Measurements from ENCODE around the gene PLD6.

PLD6 gene

DNA sequence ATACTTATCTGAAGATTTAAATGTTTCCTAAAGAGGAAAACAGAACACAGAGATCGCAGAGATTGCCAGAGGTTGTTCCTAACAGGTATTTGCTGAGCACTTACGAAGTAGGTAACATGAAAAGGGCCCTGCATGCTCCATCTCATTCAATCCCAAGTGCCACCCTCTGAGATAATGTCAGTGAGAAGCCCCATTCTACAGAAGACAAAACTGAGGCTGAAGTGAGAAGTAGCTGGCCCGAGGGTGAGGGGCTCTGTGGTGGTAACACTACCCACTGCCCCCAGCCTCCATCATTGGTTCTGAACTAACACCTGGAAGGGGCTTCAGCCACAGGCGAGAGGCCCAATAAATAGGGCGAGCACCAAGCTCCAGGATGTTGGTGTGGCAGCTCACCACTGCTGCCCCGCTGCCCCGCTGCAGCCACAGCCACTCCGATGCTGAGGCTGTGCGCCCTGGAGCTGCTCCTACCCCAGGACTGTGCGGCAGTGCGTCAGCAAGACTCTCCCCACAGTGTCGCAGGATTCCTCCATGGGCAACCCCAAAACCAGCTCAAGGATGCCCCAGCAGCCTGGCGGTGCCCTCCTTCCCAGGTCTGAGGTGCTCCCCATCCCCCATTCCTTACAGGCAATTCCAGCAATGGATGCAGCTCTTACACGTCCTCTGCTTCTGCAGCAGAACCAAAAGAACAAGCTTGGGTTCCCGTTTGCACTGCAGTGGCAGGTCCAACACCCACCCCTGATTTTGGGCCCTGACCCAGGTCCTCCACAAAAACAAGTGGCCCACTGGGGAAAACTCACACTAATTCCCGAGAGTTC lies 20.5 kb upstream of the PLD6 start:
- DNase-seq = no peak

GRCh38 chr17:17225901-17226300 lies 19.8 kb upstream of the PLD6 start:
- no peak for DNase-seq

DNA sequence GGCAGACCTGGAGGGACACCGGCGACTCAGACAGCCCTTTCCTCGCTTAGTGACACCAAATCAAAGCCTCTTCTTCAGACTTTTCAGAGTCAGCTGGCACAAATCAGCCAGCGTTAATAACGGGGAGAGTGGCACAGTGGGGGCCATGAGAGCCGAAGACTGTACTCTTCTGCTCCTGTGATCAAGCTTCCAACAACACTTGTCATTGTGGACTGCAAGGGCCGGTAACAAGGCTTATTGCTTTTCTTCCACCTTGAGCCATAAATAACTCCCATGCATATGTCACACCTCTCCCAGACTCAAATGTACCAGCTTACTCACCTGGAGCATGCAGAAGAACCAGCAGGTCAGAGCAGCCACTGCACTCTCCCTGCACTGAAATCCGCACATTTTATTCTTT lies 18.0 kb upstream of the PLD6 start:
- DNase-seq = no peak

GRCh38 chr17:17223736-17224135 lies 17.6 kb upstream of the PLD6 start:
- no peak for DNase-seq

DNA sequence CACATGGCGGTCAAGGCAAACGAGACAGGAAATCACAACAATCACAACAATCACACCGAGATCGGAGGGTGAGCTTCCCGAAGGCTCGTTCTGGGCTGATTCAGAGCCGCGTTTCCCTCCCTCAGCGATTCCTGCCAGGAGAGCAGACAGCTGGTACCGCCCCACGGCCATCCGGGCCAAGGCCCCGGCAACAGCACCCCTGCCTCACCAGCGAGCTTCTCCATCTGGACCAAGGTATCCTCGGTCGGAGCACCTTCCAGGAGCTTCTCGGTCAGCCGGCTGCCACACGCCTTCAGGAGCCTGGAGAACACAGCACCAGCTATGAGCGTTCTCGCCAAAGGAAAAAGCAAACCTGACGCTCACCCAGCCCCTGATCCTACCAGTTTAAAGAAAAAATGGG lies 15.2 kb upstream of the PLD6 start:
- DNase-seq = no peak

- no peak for DNase-seq
Observed at GRCh38 chr17:17220529-17220928, 14.4 kb upstream of the PLD6 start.

DNA sequence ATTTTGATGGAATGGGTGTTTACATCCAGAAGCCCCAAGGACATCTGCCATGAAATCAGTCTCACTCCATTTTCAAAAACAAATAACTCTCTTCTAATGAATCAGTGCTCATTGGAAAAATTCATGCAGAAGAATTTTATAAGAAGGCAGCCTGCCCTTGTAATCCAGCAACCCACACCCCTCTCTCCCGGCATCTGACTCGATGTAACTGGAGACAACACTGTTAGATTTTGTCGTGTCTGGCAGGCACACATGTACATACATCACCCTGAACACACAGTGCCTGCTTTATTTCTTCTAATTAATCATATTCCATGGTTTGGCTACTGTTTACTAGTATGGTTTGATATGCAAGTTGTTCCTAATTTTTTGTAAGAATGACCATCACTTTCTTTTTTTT lies 11.9 kb upstream of the PLD6 start:
- no peak for DNase-seq

DNA sequence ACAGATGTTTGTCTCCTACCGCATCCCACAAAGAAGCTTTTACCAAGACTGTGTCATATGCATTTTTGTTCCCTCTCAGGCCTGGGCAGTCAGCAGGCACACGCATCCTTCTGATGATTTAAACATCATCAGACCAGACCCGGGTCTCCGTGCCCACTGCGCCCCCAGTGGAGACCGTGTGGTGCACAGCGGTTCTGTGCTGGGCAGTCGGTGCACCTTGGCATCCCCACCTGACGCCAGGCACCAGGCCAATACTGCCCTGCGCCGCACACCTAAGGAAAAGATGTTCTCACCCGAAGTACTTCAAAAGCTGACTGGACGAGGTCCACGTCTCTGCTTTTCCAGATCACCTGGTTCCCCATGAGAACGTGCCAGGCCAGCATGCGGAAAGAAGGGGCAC lies 10.6 kb upstream of the PLD6 start:
- DNase-seq = no peak

DNA sequence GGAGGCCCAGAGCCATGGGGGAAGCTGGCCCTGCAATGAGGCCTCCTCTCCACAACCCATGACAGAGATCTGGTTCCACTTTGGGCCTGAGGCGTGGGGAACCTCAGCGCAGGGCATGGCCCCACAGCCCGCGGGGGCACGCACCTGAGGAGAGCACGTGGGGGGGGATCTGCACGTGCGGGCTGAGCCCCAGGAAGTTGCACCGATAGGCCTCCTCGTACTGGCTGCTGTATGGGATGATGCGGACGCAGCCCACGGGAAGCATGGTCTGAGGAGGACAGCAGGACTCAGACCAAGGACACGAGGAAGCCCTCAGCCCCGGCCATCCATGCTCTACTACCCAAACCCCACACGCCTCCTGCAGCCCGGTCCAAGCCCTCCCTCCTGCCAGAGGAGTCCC lies 10.1 kb upstream of the PLD6 start:
- DNase-seq = no peak

GRCh38 chr17:17215575-17215974 lies 9.4 kb upstream of the PLD6 start:
- no peak for DNase-seq

- no peak for DNase-seq
Observed at GRCh38 chr17:17214646-17215436, 8.7 kb upstream of the PLD6 start.

GRCh38 chr17:17213775-17214174 lies 7.6 kb upstream of the PLD6 start:
- no peak for DNase-seq

DNA sequence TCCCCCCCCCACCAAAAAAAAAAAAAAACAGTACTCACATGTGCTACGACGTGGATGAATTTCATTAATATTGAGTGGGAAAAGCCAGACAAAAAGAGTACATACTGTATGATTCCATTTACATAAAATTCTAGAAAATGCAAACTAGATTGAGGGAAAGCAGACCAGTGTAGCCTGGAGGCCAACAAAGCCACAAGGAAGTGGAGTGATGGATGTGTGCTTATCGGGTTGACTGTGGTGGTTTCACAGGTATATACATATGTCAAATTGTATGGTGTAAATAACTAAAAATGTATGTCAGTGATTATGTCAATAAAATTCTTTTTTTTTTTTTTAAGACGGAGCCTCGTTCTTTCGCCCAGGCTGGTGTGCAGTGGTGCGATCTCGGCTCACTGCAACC lies 1.9 kb upstream of the PLD6 start:
- DNase-seq = no peak

- no peak for DNase-seq
Observed at GRCh38 chr17:17206913-17207335, 791 bp upstream of the PLD6 start.

DNA sequence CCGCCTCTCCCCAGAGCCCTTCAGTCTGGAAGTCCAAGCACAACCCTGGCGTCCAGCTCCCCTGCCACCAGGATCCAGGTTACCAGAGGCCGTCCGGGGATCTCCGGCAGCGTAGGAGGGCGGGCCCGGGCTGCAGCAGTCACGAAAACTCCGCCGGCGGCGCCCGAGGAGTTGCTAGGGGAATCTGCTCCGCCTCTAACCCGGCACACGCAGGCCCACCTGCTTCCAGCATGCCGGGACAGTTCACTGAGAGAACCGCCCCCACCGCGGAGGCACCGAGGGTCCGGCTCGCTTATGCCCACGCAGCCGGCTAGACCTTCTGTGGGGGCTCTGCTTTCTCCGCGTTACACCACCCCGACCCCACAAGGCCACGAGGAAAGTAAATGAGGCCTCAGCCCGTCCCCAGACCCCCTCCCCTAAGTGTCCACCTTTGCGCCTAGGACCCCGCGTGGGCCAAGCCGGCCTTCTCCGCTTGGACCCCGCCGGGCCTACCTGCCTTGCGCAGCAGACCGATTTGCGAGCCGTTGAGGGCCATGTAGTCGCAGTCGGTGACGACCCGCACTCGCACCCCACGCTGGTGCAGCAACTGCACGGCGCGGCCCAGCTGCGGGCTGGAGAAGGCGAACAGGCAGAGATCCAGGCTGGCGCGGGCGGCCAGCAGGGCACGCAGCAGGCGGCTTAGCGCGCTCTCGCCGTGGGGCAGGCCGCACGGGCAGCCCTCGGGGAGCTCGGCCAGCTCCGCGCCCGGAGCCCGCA lies 587 bp downstream of the PLD6 start:
- peak; percentile 63 for DNase-seq

- DNase-seq = no peak
Observed at GRCh38 chr17:17204635-17205231, 1.4 kb downstream of the PLD6 start.

- DNase-seq = no peak
Observed at GRCh38 chr17:17204041-17204591, 2.0 kb downstream of the PLD6 start.

- DNase-seq = no peak
Observed at GRCh38 chr17:17203173-17203730, 2.9 kb downstream of the PLD6 start.

- no peak for DNase-seq
Observed at GRCh38 chr17:17201907-17202306, 4.2 kb downstream of the PLD6 start.

DNA sequence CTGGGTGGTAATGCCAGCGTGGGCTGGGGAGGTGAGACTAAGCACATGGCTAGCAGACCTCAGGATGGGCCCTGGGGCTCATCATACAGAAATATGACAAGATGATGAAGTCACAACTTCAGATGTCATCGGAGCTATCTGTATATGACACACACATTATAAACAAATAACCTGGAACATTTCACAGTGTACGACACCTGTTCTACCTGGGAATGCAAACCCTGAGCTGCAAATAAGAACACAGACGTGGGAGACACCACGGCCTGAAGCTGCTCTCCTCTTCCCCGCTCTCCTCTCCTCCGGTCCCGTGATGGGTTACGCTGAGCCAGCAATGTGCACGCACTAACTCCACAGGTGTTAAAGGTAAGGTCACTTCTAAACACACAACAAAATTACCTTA lies 4.9 kb downstream of the PLD6 start:
- DNase-seq = no peak

DNA sequence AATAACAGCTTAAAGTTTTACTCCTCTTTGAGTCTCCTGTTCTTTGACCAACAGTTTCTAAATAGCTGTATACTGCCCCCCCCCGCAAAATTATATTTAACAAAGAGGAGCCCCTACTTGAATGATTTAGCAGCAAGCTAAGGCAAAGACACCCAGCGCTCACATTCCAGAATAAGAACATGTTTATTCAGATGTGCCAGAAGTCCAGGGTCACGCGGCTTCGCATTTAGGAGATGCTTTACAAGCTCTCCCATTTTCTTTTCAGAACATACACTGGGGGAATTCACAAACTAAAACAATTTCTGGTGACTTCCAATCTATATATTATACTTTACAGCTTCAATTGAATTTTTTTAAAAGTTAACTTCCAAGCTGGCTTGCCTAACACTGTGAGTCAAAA lies 5.3 kb downstream of the PLD6 start:
- no peak for DNase-seq

- no peak for DNase-seq
Observed at GRCh38 chr17:17200311-17200710, 5.8 kb downstream of the PLD6 start.

DNA sequence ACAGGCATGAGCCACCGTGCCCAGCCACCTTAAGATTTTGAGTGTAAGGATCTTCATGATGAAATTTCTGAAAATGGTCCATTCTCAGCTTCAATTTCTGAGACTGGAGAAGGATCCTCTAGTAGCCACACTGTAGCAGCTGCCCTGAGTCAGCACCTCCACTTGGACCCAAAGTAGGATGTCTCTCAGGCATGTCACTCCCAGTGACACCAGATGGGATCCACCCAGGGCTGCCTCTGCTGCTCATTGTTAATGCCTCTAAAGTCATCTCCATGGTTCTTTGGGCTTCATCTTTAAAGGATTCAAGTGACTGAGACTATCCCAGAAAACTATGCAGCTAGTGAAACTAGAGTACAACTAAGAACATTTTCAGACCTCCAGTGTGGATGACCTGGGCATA lies 7.9 kb downstream of the PLD6 start:
- no peak for DNase-seq

All from stimulated activated naive CD4-positive, alpha-beta T cell treated with Interleukin-2 at 50 U/mL for 16 hours (primary cell).